ENCODE results near the gene CXXC1.

The CXXC1 gene

GRCh38 chr18:50320719-50321118 is 33.2 kb upstream of the CXXC1 start:
- Histone ChIP-seq H3K36me3 (no peaks in the 10 kb centered on the region), H3K4me3 (ENCODE audit: low read depth in 1 of 2, low read length in 1 of 2) (no peak overlapping the region), H3K9me3 (no peaks in the 10 kb centered on the region), H3K27ac (no peak overlapping the region), H3K27me3 (peaks cover 52% of the 10 kb centered on the region), H3K4me1 (ENCODE audit: control insufficient read depth in 1 of 2, insufficient read depth in 1 of 2, low read depth in 1 of 2, low read length in 1 of 2) (no peaks in the 10 kb centered on the region)
- TF ChIP-seq CTCF (IDR thresholded peaks at IDR 0.05), result no peak

- Histone ChIP-seq H3K9me3 (no peaks in the 10 kb centered on the region), H3K27me3 (peaks cover 27% of the 10 kb centered on the region), H3K36me3 (no peaks in the 10 kb centered on the region), H3K27ac (no peak overlapping the region), H3K4me3 (ENCODE audit: low read depth in 1 of 2, low read length in 1 of 2) (no peak overlapping the region), H3K4me1 (ENCODE audit: control insufficient read depth in 1 of 2, insufficient read depth in 1 of 2, low read depth in 1 of 2, low read length in 1 of 2) (no peaks in the 10 kb centered on the region)
- TF ChIP-seq CTCF (IDR thresholded peaks at IDR 0.05), result no peak
Observed at GRCh38 chr18:50315100-50315871, 27.8 kb upstream of the CXXC1 start.

GRCh38 chr18:50313873-50314460 is 26.5 kb upstream of the CXXC1 start:
- TF ChIP-seq CTCF (IDR thresholded peaks at IDR 0.05), result no peak
- no peak overlapping the region for H3K27ac ChIP-seq

GRCh38 chr18:50313031-50313607 is 25.6 kb upstream of the CXXC1 start:
- TF ChIP-seq CTCF (IDR thresholded peaks at IDR 0.05), result no peak
- Histone ChIP-seq H3K27ac (no peak overlapping the region), H3K4me3 (ENCODE audit: low read depth in 1 of 2, low read length in 1 of 2) (no peak overlapping the region), H3K36me3 (no peaks in the 10 kb centered on the region), H3K4me1 (ENCODE audit: control insufficient read depth in 1 of 2, insufficient read depth in 1 of 2, low read depth in 1 of 2, low read length in 1 of 2) (peaks cover 8% of the 10 kb centered on the region in 2 experiments), H3K9me3 (no peaks in the 10 kb centered on the region), H3K27me3 (peaks cover 11% of the 10 kb centered on the region)

More at GRCh38 chr18:50313873-50314460, 26.5 kb upstream of the CXXC1 start:
- peaks cover 17% of the 10 kb centered on the region for H3K27me3 ChIP-seq
- H3K4me3 ChIP-seq (ENCODE audit: low read depth in 1 of 2, low read length in 1 of 2), result no peak overlapping the region
- no peaks in the 10 kb centered on the region for H3K9me3 ChIP-seq
- no peaks in the 10 kb centered on the region for H3K36me3 ChIP-seq
- H3K4me1 ChIP-seq (ENCODE audit: control insufficient read depth in 1 of 2, insufficient read depth in 1 of 2, low read depth in 1 of 2, low read length in 1 of 2), result no peaks in the 10 kb centered on the region

GRCh38 chr18:50312296-50313030 is 25.0 kb upstream of the CXXC1 start:
- H3K36me3 ChIP-seq, result no peaks in the 10 kb centered on the region
- H3K4me1 ChIP-seq (ENCODE audit: control insufficient read depth in 1 of 2, insufficient read depth in 1 of 2, low read depth in 1 of 2, low read length in 1 of 2), result peaks cover 14 to 15% of the 10 kb centered on the region in 2 experiments
- peaks cover 11% of the 10 kb centered on the region for H3K27me3 ChIP-seq
- no peak overlapping the region for H3K4me3 ChIP-seq (ENCODE audit: low read depth in 1 of 2, low read length in 1 of 2)
- H3K9me3 ChIP-seq, result no peaks in the 10 kb centered on the region
- no peak for TF ChIP-seq CTCF (IDR thresholded peaks at IDR 0.05)
- H3K27ac ChIP-seq, result no peak overlapping the region

All from neutrophil (primary cell).